PC-3 (cell line): ENCODE results near the gene GABRP. TPM values are rescaled to one million over a fixed set of nuclear protein-coding genes. Genes with fewer than 3 reads are reported as not detected.
"Not testable (repeated sequence)": the region's sequence is repeated elsewhere in the genome, so short reads cannot be mapped to it uniquely, and the experiment has no call there.

Source experiments
- ATAC-seq: fragments of 200-7000 bp; cut with Tn5 transposase; 2 replicates; pipeline ENCODE4 v1.9.1; 2020; ENCODE audit warnings: mild to moderate bottlenecking, moderate library complexity
- BruUV-seq: library from RNA; stranded (reverse); fragments of 400-500 nt; replicated peaks from 2 replicates; lab custom pipeline; 2021; lab: Mats Ljungman, UMichigan
- CTCF ChIA-PET: fragments of 300-600 bp; sonication (Branson Sonifier 250); formaldehyde crosslinking; loops from one replicate; lab custom pipeline; 2022; ENCODE audit warnings: antibody characterized with exemption; lab: Charles Lee
- POLR2A ChIA-PET: fragments of 300-600 bp; sonication (Branson Sonifier 250); formaldehyde crosslinking; loops from one replicate; lab custom pipeline; 2022; ENCODE audit warnings: antibody characterized with exemption; ENCODE audit not compliant: unreplicated experiment; lab: Charles Lee
- DNase-seq: peaks from one replicate; pipeline ENCODE4 v3.0.0-alpha.2; 2015
- H2AFZ ChIP-seq: fragments of 300-600 bp; sonication (generic); 2 replicates; pipeline ENCODE4 v1.6.0; 2016; ENCODE audit warnings: antibody characterized with exemption, low read length
- H3F3A ChIP-seq: fragments of 300-600 bp; sonication (generic); one replicate; pipeline ENCODE4 v1.6.0; 2017; ENCODE audit warnings: antibody characterized with exemption, low read length, control low read depth, mild to moderate bottlenecking; ENCODE audit not compliant: unreplicated experiment
- H3K27ac ChIP-seq: fragments of 300-600 bp; sonication (generic); 2 replicates; pipeline ENCODE4 v1.5.1; 2016; ENCODE audit warnings: mild to moderate bottlenecking, low read length
- H3K27me3 ChIP-seq: fragments of 300-600 bp; sonication (generic); 2 replicates; pipeline ENCODE4 v1.6.1; 2016; ENCODE audit warnings: low read length, mixed read lengths
- H3K36me3 ChIP-seq: fragments of 300-600 bp; sonication (generic); 2 replicates; pipeline ENCODE4 v1.6.1; 2016; ENCODE audit warnings: low read depth, mixed run types, low read length, mixed read lengths
- H3K4me1 ChIP-seq: fragments of 300-600 bp; sonication (generic); 2 replicates; pipeline ENCODE4 v1.5.1; 2016; ENCODE audit warnings: low read length; ENCODE audit not compliant: insufficient read depth
- H3K4me2 ChIP-seq: fragments of 300-600 bp; sonication (generic); 2 replicates; pipeline ENCODE4 v1.6.0; 2016; ENCODE audit warnings: low read length
- H3K4me3 ChIP-seq: fragments of 300-600 bp; sonication (generic); 2 replicates; pipeline ENCODE4 v1.5.1; 2016; ENCODE audit warnings: mild to moderate bottlenecking, low read length, mixed read lengths
- H3K79me2 ChIP-seq: fragments of 300-600 bp; sonication (generic); 2 replicates; pipeline ENCODE4 v1.6.1; 2017; ENCODE audit warnings: low read length, mixed read lengths
- H3K9ac ChIP-seq: fragments of 300-600 bp; sonication (generic); 2 replicates; pipeline ENCODE4 v1.6.0; 2016; ENCODE audit warnings: mild to moderate bottlenecking, low read length
- H3K9me2 ChIP-seq: fragments of 300-600 bp; sonication (generic); replicated peaks from 2 replicates; pipeline ENCODE4 v1.6.1; 2016; ENCODE audit warnings: mixed run types, low read length, mixed read lengths
- H3K9me3 ChIP-seq: fragments of 300-600 bp; sonication (generic); 2 replicates; pipeline ENCODE4 v1.6.1; 2016; ENCODE audit warnings: low read length, mixed read lengths
- H4K20me1 ChIP-seq: fragments of 300-600 bp; sonication (generic); 2 replicates; pipeline ENCODE4 v1.6.1; 2016; ENCODE audit warnings: low read length, mixed read lengths
- CTCF ChIP-seq: fragments of 300-600 bp; sonication (generic); conservative IDR thresholded peaks from 2 replicates; pipeline ENCODE4 v1.5.1; 2017; ENCODE audit warnings: antibody characterized with exemption, low read depth, mild to moderate bottlenecking, low read length
- EZH2 ChIP-seq: fragments of 300-600 bp; sonication (generic); IDR thresholded peaks from one replicate; pipeline ENCODE4 v1.6.1; 2017; ENCODE audit warnings: antibody characterized with exemption, mild to moderate bottlenecking, low read length; ENCODE audit not compliant: unreplicated experiment
- EZH2phosphoT487 ChIP-seq: fragments of 300-600 bp; sonication (generic); IDR thresholded peaks from 2 replicates; pipeline ENCODE4 v1.6.1; 2018; ENCODE audit warnings: mild to moderate bottlenecking, antibody characterized with exemption, low read length, borderline replicate concordance
- intact Hi-C: fragments of 100-400 bp; cut with micrococcal nuclease; formaldehyde crosslinking; loops from 2 replicates; pipeline ENCODE4 v1.9.0; 2023
- total RNA-seq: library from RNA; depleted of rRNA; stranded (reverse); fragments of >200 nt; gene quantifications from 2 replicates; pipeline ENCODE4 v1.2.3, GENCODE V29; 2014

GABRP gene
- total RNA-seq, 1 experiment from 2014 or later, result not detected

- no peak for ATAC-seq
- no peaks in the 10 kb centered on the region for H3K9me2 ChIP-seq
- no peak overlapping the region for H3K4me2 ChIP-seq
- H4K20me1 ChIP-seq, result no peaks in the 10 kb centered on the region
- H3F3A ChIP-seq, result no peaks in the 10 kb centered on the region
- H3K4me1 ChIP-seq, result no peaks in the 10 kb centered on the region
- POLR2A ChIA-PET, result no interaction called here
- H3K27me3 ChIP-seq, result no peaks in the 10 kb centered on the region
- TF ChIP-seq CTCF (no peak), EZH2 (no peak), EZH2phosphoT487 (no peak)
- intact Hi-C loops, result no loop called here
- no peaks in the 10 kb centered on the region for H3K79me2 ChIP-seq
- DNase-seq, result no peak
- BruUV-seq, result no TSS peak
- H3K36me3 ChIP-seq, result no peaks in the 10 kb centered on the region
- CTCF ChIA-PET, result no interaction called here
- no peak overlapping the region for H2AFZ ChIP-seq
- H3K9me3 ChIP-seq, result no peaks in the 10 kb centered on the region
- no peak overlapping the region for H3K4me3 ChIP-seq
- no peak overlapping the region for H3K9ac ChIP-seq
- H3K27ac ChIP-seq, result no peak overlapping the region
Measured at GRCh38 chr5:170832241-170832640, 48.7 kb downstream of the GABRP start.

GRCh38 chr5:170833981-170834380 lies 50.5 kb downstream of the GABRP start:
- intact Hi-C loops, H3K36me3 ChIP-seq, H3K27me3 ChIP-seq, H3K9ac ChIP-seq, ATAC-seq, H3K4me2 ChIP-seq, POLR2A ChIA-PET, H3K9me3 ChIP-seq, CTCF ChIA-PET, H3K79me2 ChIP-seq, H3F3A ChIP-seq, H2AFZ ChIP-seq, DNase-seq, H3K4me3 ChIP-seq, H4K20me1 ChIP-seq, H3K9me2 ChIP-seq, H3K4me1 ChIP-seq, H3K27ac ChIP-seq, BruUV-seq: not testable (repeated sequence)

GRCh38 chr5:170836226-170836625 lies 52.7 kb downstream of the GABRP start:
- BruUV-seq, result no TSS peak
- H2AFZ ChIP-seq, result no peak overlapping the region
- DNase-seq, result peak; percentile 10
- H3K4me1 ChIP-seq, result no peaks in the 10 kb centered on the region
- no peak for ATAC-seq
- intact Hi-C loops, result no loop called here
- H3K79me2 ChIP-seq, result no peaks in the 10 kb centered on the region
- no peaks in the 10 kb centered on the region for H3F3A ChIP-seq
- no peaks in the 10 kb centered on the region for H3K27me3 ChIP-seq
- TF ChIP-seq CTCF (no peak), EZH2 (no peak), EZH2phosphoT487 (no peak)
- no peak overlapping the region for H3K4me2 ChIP-seq
- no peak overlapping the region for H3K9ac ChIP-seq
- CTCF ChIA-PET, result no interaction called here
- no peak overlapping the region for H3K27ac ChIP-seq
- H3K9me2 ChIP-seq, result no peaks in the 10 kb centered on the region
- H3K4me3 ChIP-seq, result no peak overlapping the region
- POLR2A ChIA-PET, result no interaction called here
- H3K36me3 ChIP-seq, result no peaks in the 10 kb centered on the region
- H3K9me3 ChIP-seq, result no peaks in the 10 kb centered on the region
- H4K20me1 ChIP-seq, result no peaks in the 10 kb centered on the region
